ENCODE data around the gene DCC.

DNA sequence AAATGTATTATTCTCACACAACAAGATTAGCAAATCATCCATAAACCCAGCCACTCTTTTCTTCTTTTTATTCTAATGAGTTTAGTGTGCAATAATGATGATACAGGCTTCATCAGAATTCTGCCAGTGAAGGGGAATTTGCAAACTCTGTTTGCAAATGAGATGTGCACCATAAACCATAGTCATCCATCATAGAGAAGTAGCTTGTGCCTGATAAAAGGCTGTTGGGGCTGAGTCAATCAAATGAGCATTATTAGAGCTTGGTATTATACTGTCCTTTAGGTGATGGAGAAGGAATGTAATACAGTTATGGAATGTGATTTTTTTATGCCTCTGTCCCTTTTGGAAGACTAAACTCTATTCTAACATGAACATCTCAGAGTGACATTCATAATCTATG is 101.8 kb downstream of the DCC start:
- no peak for TF ChIP-seq POLR2A (IDR thresholded peaks at IDR 0.05)
- no peak for TF ChIP-seq CTCF (IDR thresholded peaks at IDR 0.05)
